NT2/D1 (cell line): ENCODE data around the gene PTPN6.

Experiments used
- SUZ12 ChIP-seq: IDR thresholded peaks from 2 replicates; pipeline ENCODE4 v1.6.1; 2011; ENCODE audit not compliant: insufficient read length, insufficient read depth; ENCODE audit errors: extremely low read depth
- ZNF274 ChIP-seq: IDR thresholded peaks from 2 replicates; pipeline ENCODE4 v1.6.1; 2011; ENCODE audit warnings: mild to moderate bottlenecking, low read depth, low read length

- no peak for TF ChIP-seq ZNF274
- no peak for TF ChIP-seq SUZ12
These were observed 15.2 kb downstream of the PTPN6 start for GRCh38 chr12:6966351-6966750.
